ENCODE results near the gene MINDY3. TPM values are rescaled to one million over a fixed set of nuclear protein-coding genes. Genes with fewer than 3 reads are reported as not detected.
"Not testable (repeated sequence)": the region's sequence is repeated elsewhere in the genome, so short reads cannot be mapped to it uniquely, and the experiment has no call there.

The MINDY3 gene
- total RNA-seq, 4 donors from 2014 or later, result 19.6 to 38.6 (median 24.2) TPM

DNA sequence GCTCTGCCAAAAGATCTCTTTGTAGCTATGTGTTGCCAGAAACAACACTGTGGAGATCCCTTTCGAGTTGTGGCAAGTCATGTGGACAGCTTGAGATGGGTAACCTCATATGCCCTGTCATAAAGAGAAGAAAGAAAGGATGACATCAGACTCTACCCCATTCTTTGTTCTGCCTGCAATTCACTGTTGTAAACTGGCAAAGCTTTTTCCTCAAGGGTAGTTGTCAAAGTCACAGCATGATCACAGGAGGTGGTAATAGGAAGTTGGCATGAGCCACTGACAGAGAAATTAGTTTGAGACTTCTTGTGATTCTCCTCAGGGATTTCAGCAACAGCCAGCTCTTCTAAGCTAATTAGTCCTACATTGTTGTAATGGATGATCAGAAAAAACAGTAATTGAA lies 19.4 kb upstream of the MINDY3 start:
- no peak for ATAC-seq (ENCODE audit: low FRiP score)
- DNase-seq (ENCODE audit: low spot score), result no peak
- TF ChIP-seq, protein P1, sequence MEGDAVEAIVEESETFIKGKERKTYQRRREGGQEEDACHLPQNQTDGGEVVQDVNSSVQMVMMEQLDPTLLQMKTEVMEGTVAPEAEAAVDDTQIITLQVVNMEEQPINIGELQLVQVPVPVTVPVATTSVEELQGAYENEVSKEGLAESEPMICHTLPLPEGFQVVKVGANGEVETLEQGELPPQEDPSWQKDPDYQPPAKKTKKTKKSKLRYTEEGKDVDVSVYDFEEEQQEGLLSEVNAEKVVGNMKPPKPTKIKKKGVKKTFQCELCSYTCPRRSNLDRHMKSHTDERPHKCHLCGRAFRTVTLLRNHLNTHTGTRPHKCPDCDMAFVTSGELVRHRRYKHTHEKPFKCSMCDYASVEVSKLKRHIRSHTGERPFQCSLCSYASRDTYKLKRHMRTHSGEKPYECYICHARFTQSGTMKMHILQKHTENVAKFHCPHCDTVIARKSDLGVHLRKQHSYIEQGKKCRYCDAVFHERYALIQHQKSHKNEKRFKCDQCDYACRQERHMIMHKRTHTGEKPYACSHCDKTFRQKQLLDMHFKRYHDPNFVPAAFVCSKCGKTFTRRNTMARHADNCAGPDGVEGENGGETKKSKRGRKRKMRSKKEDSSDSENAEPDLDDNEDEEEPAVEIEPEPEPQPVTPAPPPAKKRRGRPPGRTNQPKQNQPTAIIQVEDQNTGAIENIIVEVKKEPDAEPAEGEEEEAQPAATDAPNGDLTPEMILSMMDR (IDR thresholded peaks at IDR 0.05), result no peak

DNA sequence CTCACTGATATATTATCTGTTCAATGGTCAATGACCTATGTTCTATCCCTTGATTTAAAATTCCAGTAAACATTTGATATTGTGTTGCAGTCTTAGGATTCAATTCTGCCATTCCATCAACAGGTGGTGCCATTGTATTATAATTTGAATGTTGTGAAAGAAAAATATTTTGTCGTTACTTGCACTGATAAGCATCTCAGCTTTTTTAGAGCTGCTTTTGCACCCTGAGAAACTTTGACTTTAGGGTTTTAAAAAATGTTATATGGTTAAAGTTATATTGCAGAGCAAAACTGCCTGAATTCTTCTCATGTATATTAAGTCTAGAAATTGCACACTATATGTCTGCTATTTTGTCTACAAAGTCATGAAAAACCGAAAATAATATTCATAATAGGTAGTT lies 18.8 kb upstream of the MINDY3 start:
- ATAC-seq (ENCODE audit: low FRiP score) (no peak), DNase-seq (ENCODE audit: low spot score) (no peak)
- TF ChIP-seq, protein P1 (IDR thresholded peaks at IDR 0.05), result no peak

DNA sequence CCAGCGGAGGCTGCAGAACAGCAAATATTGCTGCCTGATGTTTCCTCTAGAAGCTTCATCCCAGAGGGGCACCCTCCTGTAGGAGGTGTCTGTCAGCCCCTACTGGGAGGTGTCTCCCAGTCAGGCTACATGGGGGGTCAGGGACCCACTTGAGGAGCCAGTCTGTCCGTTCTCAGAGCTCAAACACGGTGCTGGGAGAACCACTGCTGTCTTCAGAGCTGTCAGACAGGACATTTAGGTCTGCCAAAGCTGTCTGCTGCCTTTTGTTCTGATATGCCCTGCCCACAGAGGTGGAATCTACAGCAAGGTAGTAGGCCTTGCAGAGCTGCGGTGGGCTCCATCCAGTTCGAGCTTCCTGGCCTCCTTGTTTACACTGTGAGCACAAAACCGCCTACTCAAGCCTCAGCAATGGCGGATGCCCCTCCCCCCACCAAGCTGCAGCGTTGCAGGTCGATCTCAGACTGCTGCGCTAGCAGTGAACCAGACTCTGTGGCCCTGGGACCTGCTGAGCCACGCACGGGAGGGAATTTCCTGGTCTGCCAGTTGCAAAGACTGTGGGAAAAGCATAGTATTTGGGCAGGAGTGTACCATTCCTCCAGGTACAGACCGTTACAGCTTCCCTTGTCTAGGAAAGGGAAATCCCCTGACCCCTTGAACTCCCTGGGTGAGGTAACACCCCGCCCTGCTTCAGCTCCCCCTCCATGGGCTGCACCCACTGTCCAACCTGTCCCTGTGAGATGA lies 17.7 kb upstream of the MINDY3 start:
- TF ChIP-seq, protein P1 (IDR thresholded peaks at IDR 0.05), result no peak
- no peak for ATAC-seq (ENCODE audit: low FRiP score)

DNA sequence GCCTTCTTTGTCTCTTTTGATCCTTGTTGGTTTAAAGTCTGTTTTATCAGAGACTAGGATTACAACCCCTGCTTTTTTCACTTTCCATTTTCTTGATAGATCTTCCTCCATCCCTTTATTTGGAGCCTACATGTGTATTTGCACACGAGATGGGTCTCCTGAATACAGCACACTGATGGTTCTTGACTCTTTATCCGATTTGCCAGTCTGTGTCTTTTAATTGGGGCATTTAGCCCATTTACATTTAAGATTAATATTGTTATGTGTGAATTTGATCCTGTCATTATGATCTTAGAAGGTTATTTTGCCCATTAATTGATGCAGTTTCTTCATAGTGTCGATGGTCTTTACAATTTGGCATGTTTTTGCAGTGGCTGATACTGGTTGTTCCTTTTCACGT lies 16.0 kb upstream of the MINDY3 start:
- DNase-seq (ENCODE audit: low spot score); ATAC-seq (ENCODE audit: low FRiP score): not testable (repeated sequence)

More for the DNA sequence above, 17.7 kb upstream of the MINDY3 start:
- DNase-seq (ENCODE audit: low spot score), result no peak

DNA sequence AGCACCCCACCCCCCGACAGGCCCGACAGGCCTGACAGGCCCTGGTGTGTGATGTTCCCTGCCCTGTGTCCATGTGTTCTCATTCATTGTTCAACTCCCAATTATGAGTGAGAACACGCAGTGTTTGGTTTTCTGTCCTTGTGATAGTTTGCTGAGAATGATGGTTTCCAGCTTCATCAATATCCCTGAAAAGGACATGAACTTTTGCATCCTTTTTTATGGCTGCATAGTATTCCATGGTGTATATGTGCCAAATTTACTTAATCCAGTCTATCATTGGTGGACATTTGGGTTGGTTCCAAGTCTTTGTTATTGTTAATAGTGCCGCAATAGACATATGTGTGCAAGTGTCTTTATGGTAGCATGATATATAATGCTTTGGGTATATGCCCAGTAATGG lies 12.3 kb upstream of the MINDY3 start:
- DNase-seq (ENCODE audit: low spot score); ATAC-seq (ENCODE audit: low FRiP score): not testable (repeated sequence)

DNA sequence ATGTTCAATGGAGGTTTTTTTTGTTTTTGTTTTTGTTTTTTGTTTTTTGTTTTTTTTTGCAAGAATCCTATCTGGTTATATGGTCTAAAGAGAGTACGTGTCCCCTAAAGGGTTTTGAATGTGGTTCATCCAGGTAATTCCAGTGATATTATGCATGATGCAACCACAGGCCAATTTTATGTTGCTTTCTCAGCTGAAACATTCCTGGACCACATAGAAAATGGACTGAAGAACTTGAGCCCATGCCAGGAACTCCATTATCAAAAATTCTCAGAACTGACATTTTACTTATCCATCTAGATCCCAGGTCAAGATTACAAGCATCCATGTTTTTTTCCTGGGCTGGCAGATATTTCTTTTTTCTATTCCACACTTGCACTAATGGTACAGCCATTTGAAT lies 11.5 kb upstream of the MINDY3 start:
- TF ChIP-seq, protein P1 (IDR thresholded peaks at IDR 0.05), result no peak
- no peak for ATAC-seq (ENCODE audit: low FRiP score)

DNA sequence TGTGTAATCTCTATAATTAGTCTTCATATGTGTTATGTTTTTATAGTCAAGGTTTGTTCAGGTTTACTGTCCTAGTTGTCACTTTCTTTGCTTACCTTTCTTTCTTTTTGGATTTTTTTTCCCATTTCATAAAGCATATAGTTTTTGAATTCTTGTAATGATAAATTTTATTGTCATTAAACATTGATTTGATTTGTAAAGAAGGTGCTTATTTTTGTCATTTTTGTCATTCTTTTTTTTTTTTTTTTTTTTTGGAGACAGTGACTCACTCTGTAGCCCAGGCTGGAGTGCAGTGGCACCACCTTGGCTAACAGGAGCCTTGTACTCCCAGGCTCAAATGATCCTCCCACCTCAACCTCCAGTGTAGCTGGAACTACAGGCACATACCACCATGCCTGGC lies 9.6 kb upstream of the MINDY3 start:
- TF ChIP-seq, protein P1 (IDR thresholded peaks at IDR 0.05), result no peak
- ATAC-seq (ENCODE audit: low FRiP score), result no peak
- no peak for DNase-seq (ENCODE audit: low spot score)

More for the DNA sequence above, 11.5 kb upstream of the MINDY3 start:
- no peak for DNase-seq (ENCODE audit: low spot score)

DNA sequence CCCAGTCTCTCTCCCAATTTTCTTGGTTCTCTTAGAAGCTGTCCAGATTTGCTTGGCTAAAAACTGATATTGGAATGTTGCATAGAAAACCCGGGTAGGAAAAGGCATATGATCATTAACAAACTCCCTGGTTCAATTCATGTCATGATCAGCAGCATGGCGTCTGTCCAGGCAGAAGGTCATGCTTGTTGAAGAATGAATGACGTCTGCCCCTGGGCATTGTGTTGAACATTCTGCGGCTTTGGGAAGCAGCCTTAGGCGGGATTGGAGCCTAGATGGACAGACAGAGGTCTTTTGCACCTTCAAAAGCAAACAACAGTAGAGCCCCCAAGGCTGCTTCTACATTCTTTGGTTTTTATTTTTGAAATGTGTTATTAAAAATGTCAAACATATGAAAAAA lies 7.7 kb upstream of the MINDY3 start:
- DNase-seq (ENCODE audit: low spot score), result no peak
- no peak for ATAC-seq (ENCODE audit: low FRiP score)
- TF ChIP-seq, protein P1 (IDR thresholded peaks at IDR 0.05), result no peak
